ENCODE results near the gene HERC2.

DNA sequence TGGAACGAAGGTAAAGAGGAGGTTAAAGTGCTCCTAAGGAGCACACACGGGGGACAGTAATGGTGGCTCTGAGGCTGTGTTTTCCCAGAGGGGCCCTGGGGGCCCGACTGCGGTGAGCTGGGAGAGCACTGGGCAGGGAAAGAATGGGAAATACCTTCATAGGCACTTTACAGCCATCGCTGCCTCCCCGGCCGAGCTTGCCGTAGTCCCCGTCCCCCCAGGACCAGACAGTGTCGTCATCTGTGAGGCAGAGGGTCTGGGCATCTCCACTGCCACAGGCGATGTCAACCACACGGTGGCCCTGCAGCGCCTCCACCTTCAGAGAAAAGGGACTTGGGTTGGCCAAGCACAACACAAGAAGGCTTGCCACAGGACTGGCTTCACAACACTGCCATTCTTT, 190.0 kb downstream of the HERC2 start:
- TF ChIP-seq POLR2A (IDR thresholded peaks at IDR 0.05; ENCODE audit: low read depth, low read length): no peak
- TF ChIP-seq, protein P1, sequence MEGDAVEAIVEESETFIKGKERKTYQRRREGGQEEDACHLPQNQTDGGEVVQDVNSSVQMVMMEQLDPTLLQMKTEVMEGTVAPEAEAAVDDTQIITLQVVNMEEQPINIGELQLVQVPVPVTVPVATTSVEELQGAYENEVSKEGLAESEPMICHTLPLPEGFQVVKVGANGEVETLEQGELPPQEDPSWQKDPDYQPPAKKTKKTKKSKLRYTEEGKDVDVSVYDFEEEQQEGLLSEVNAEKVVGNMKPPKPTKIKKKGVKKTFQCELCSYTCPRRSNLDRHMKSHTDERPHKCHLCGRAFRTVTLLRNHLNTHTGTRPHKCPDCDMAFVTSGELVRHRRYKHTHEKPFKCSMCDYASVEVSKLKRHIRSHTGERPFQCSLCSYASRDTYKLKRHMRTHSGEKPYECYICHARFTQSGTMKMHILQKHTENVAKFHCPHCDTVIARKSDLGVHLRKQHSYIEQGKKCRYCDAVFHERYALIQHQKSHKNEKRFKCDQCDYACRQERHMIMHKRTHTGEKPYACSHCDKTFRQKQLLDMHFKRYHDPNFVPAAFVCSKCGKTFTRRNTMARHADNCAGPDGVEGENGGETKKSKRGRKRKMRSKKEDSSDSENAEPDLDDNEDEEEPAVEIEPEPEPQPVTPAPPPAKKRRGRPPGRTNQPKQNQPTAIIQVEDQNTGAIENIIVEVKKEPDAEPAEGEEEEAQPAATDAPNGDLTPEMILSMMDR (conservative IDR thresholded peaks at IDR 0.05; ENCODE audit: low read depth, low read length): no peak
- TF ChIP-seq MXI1 (IDR thresholded peaks at IDR 0.05; ENCODE audit: borderline replicate concordance, low read depth, low read length): no peak
- no peak for TF ChIP-seq RCOR1 (IDR thresholded peaks at IDR 0.05; ENCODE audit: insufficient replicate concordance, low read length)
